Vagina (tissue), 2 donors: ENCODE results near the gene TARDBP.

ENCODE experiments used
- CTCF ChIP-seq, 3 experiments: fragments of 450-650 bp in 2 of 3; fragments of 200-600 bp in 1 of 3; sonication (generic) in 1 of 3; IDR thresholded peaks; one replicate each; pipeline ENCODE4 v1.5.1; 2017 to 2019; ENCODE audit warnings: antibody characterized with exemption in 3 of 3, mild to moderate bottlenecking in 2 of 3, moderate library complexity in 2 of 3
- POLR2A ChIP-seq, 2 donors: fragments of 450-650 bp; IDR thresholded peaks; one replicate each; pipeline ENCODE4 v1.6.1; 2017; ENCODE audit warnings: antibody characterized with exemption in 2 of 2, mild to moderate bottlenecking in 2 of 2, moderate library complexity in 2 of 2

GRCh38 chr1:11054666-11055065 lies 42.2 kb downstream of the TARDBP start:
- TF ChIP-seq CTCF (IDR thresholded peaks at IDR 0.05) (no peak), POLR2A (IDR thresholded peaks at IDR 0.05) (no peak)
